Glutamatergic neuron (in vitro differentiated cells): Measurements from ENCODE around the gene SLC24A3. TPM values are rescaled to one million over a fixed set of nuclear protein-coding genes. Genes with fewer than 3 reads are reported as not detected.

Experiments used
- DNase-seq: peaks from one replicate; pipeline ENCODE4 v3.0.0; 2022
- H3K27ac Mint-ChIP-seq: one replicate; pipeline ENCODE4 v1.8.0; 2020; ENCODE audit warnings: mild to moderate bottlenecking, mixed read lengths, inconsistent platforms; ENCODE audit not compliant: unreplicated experiment
- H3K27me3 Mint-ChIP-seq: one replicate; pipeline ENCODE4 v1.8.0; 2020; ENCODE audit warnings: mild to moderate bottlenecking, moderate library complexity, mixed read lengths, inconsistent platforms; ENCODE audit not compliant: unreplicated experiment
- H3K36me3 Mint-ChIP-seq: one replicate; pipeline ENCODE4 v1.8.0; 2020; ENCODE audit warnings: mild to moderate bottlenecking, mixed read lengths, inconsistent platforms; ENCODE audit not compliant: unreplicated experiment
- H3K4me1 Mint-ChIP-seq: one replicate; pipeline ENCODE4 v1.8.0; 2020; ENCODE audit warnings: mild to moderate bottlenecking, low read depth, mixed read lengths, inconsistent platforms; ENCODE audit not compliant: unreplicated experiment
- H3K4me3 Mint-ChIP-seq: one replicate; pipeline ENCODE4 v1.8.0; 2020; ENCODE audit warnings: mild to moderate bottlenecking, mixed read lengths, inconsistent platforms; ENCODE audit not compliant: unreplicated experiment
- H3K9me3 Mint-ChIP-seq: one replicate; pipeline ENCODE4 v1.8.0; 2020; ENCODE audit warnings: mild to moderate bottlenecking, moderate library complexity, mixed read lengths, inconsistent platforms; ENCODE audit not compliant: unreplicated experiment
- CTCF ChIP-seq: fragments of 200-600 bp; sonication (generic); IDR thresholded peaks from one replicate; pipeline ENCODE4 v1.5.0; 2021; ENCODE audit not compliant: partially characterized antibody, unreplicated experiment
- total RNA-seq: library from RNA; stranded (reverse); fragmentation: NEBNext Ultra II Directional; extraction: Animal tissue kit (Norgen Biotek cat#: 25700); gene quantifications from one replicate; pipeline ENCODE4 v1.2.1, GENCODE V29; 2021; ENCODE audit not compliant: unreplicated experiment

The SLC24A3 gene
- total RNA-seq, 1 donor from 2014 or later = 9.7 TPM

- Mint-ChIP-seq H3K36me3 (peaks cover 6% of the 10 kb centered on the region), H3K27me3 (peaks cover 5% of the 10 kb centered on the region), H3K4me3 (no peak overlapping the region), H3K27ac (no peak overlapping the region), H3K9me3 (peaks cover 2% of the 10 kb centered on the region), H3K4me1 (peaks cover 13% of the 10 kb centered on the region)
- TF ChIP-seq CTCF = no peak
- DNase-seq = no peak
These were observed 501.6 kb downstream of the SLC24A3 start for GRCh38 chr20:19713822-19714578.

- peaks cover 5% of the 10 kb centered on the region for H3K27me3 Mint-ChIP-seq
- no peak for DNase-seq
- no peak for TF ChIP-seq CTCF
- H3K4me3 Mint-ChIP-seq = no peak overlapping the region
- peaks cover 9% of the 10 kb centered on the region for H3K36me3 Mint-ChIP-seq
- H3K4me1 Mint-ChIP-seq = peaks cover 13% of the 10 kb centered on the region
- no peak overlapping the region for H3K27ac Mint-ChIP-seq
- H3K9me3 Mint-ChIP-seq = peaks cover 4% of the 10 kb centered on the region
These were observed 502.1 kb downstream of the SLC24A3 start for GRCh38 chr20:19714579-19714840.

GRCh38 chr20:19715986-19716385 lies 503.5 kb downstream of the SLC24A3 start:
- Mint-ChIP-seq H3K27me3 (peaks cover under 1% of the 10 kb centered on the region), H3K36me3 (peaks cover 9% of the 10 kb centered on the region), H3K9me3 (peaks cover 6% of the 10 kb centered on the region), H3K4me3 (no peak overlapping the region), H3K4me1 (peaks cover 4% of the 10 kb centered on the region), H3K27ac (no peak overlapping the region)
- no peak for TF ChIP-seq CTCF
- DNase-seq = no peak

GRCh38 chr20:19718880-19719279 lies 506.4 kb downstream of the SLC24A3 start:
- Mint-ChIP-seq H3K27me3 (no peaks in the 10 kb centered on the region), H3K4me3 (no peak overlapping the region), H3K36me3 (peaks cover 13% of the 10 kb centered on the region), H3K27ac (no peak overlapping the region), H3K9me3 (peaks cover 4% of the 10 kb centered on the region), H3K4me1 (no peaks in the 10 kb centered on the region)
- no peak for TF ChIP-seq CTCF
- DNase-seq = no peak

GRCh38 chr20:19720991-19721390 lies 508.5 kb downstream of the SLC24A3 start:
- DNase-seq = no peak
- no peak for TF ChIP-seq CTCF
- Mint-ChIP-seq H3K27ac (no peak overlapping the region), H3K27me3 (no peaks in the 10 kb centered on the region), H3K9me3 (peaks cover 4% of the 10 kb centered on the region), H3K4me3 (no peak overlapping the region), H3K36me3 (peaks cover 13% of the 10 kb centered on the region), H3K4me1 (no peaks in the 10 kb centered on the region)
